CD14-positive monocyte (primary cell): Measurements from ENCODE around the gene DNMBP. TPM values are rescaled to one million over a fixed set of nuclear protein-coding genes. Genes with fewer than 3 reads are reported as not detected.

Experiments
- DNase-seq, 3 donors: peaks; one replicate each; pipeline ENCODE4 v3.0.0-alpha.2; 2011 to 2022
- H2AFZ ChIP-seq: 2 replicates; pipeline ENCODE4 v1.6.0; 2012; ENCODE audit warnings: mild to moderate bottlenecking, low read depth, low read length, inconsistent platforms; ENCODE audit not compliant: insufficient read depth, poor library complexity, severe bottlenecking
- H3K27ac ChIP-seq, 2 donors: 1 replicate in 1 of 2; 2 replicates in 1 of 2; pipeline ENCODE4 v1.5.1; 2012 to 2013; ENCODE audit warnings: low read length in 2 of 2, control low read depth in 1 of 2, inconsistent platforms in 1 of 2, low read depth in 1 of 2, mild to moderate bottlenecking in 1 of 2
- H3K27me3 ChIP-seq, 2 donors: one replicate each; pipeline versions ENCODE4 v1.6.0 to v1.6.1; 2011 to 2013; ENCODE audit warnings: low read length in 2 of 2; ENCODE audit not compliant: control insufficient read depth in 2 of 2, insufficient read depth in 2 of 2
- H3K36me3 ChIP-seq, 2 donors: replicated peaks in 1 of 2; 1 replicate in 1 of 2; 2 replicates in 1 of 2; pipeline versions ENCODE4 v1.5.1 to v1.6.1; 2012 to 2013; ENCODE audit warnings: low read length in 2 of 2, control low read depth in 1 of 2, inconsistent platforms in 1 of 2, mild to moderate bottlenecking in 1 of 2; ENCODE audit not compliant: insufficient read depth in 2 of 2, control insufficient read depth in 1 of 2
- H3K4me1 ChIP-seq, 2 donors: 1 replicate in 1 of 2; 2 replicates in 1 of 2; pipeline versions ENCODE4 v1.5.1 to v1.6.1; 2012 to 2013; ENCODE audit warnings: low read length in 2 of 2, control low read depth in 1 of 2, inconsistent platforms in 1 of 2, mild to moderate bottlenecking in 1 of 2, moderate library complexity in 1 of 2; ENCODE audit not compliant: insufficient read depth in 2 of 2, control insufficient read depth in 1 of 2
- H3K4me2 ChIP-seq: replicated peaks from 2 replicates; pipeline ENCODE3; 2012; ENCODE audit warnings: low read length, moderate library complexity, mild to moderate bottlenecking; ENCODE audit not compliant: poor library complexity, severe bottlenecking; ENCODE audit errors: extremely low read depth
- H3K4me3 ChIP-seq, 3 experiments: fragments of 200-600 bp in 1 of 3; sonication (generic) in 1 of 3; replicated peaks in 1 of 3; 1 replicate in 2 of 3; 2 replicates in 1 of 3; pipeline ENCODE4 v1.5.1; 2011 to 2013; ENCODE audit warnings: low read length in 3 of 3, mild to moderate bottlenecking in 3 of 3, control low read depth in 2 of 3, low read depth in 2 of 3, inconsistent platforms in 1 of 3, moderate library complexity in 1 of 3
- H3K79me2 ChIP-seq: 2 replicates; pipeline ENCODE4 v1.6.0; 2012; ENCODE audit warnings: mild to moderate bottlenecking, control low read depth, inconsistent platforms, low read length, moderate library complexity; ENCODE audit not compliant: insufficient read depth
- H3K9ac ChIP-seq: 2 replicates; pipeline ENCODE4 v1.6.0; 2017; ENCODE audit warnings: low read length, mild to moderate bottlenecking; ENCODE audit not compliant: insufficient read depth, poor library complexity, severe bottlenecking
- H3K9me3 ChIP-seq, 2 donors: replicated peaks in 1 of 2; 1 replicate in 1 of 2; 2 replicates in 1 of 2; pipeline versions ENCODE4 v1.5.1 to v1.6.1; 2012 to 2013; ENCODE audit warnings: low read length in 2 of 2, control low read depth in 1 of 2; ENCODE audit not compliant: control insufficient read depth in 1 of 2, insufficient read depth in 1 of 2
- H4K20me1 ChIP-seq: 2 replicates; pipeline ENCODE4 v1.6.0; 2012; ENCODE audit warnings: mild to moderate bottlenecking, low read length, control low read depth, moderate library complexity; ENCODE audit not compliant: insufficient read depth
- H3K27ac Mint-ChIP-seq, 7 donors: one replicate each; pipeline ENCODE4 v1.8.0; 2020; ENCODE audit warnings: mild to moderate bottlenecking in 7 of 7, mixed read lengths in 7 of 7, moderate library complexity in 6 of 7, inconsistent platforms in 2 of 7
- H3K27me3 Mint-ChIP-seq, 3 donors: one replicate each; pipeline ENCODE4 v1.8.0; 2021 to 2022; ENCODE audit warnings: low read depth in 3 of 3, mild to moderate bottlenecking in 3 of 3, mixed read lengths in 3 of 3, moderate library complexity in 3 of 3, inconsistent platforms in 1 of 3
- H3K36me3 Mint-ChIP-seq, 2 donors: one replicate each; pipeline ENCODE4 v1.8.0; 2020; ENCODE audit warnings: mixed read lengths in 2 of 2, inconsistent platforms in 1 of 2, mild to moderate bottlenecking in 1 of 2
- H3K4me1 Mint-ChIP-seq: one replicate; pipeline ENCODE4 v1.8.0; 2020; ENCODE audit warnings: mild to moderate bottlenecking, mixed read lengths
- H3K4me3 Mint-ChIP-seq, 2 donors: one replicate each; pipeline ENCODE4 v1.8.0; 2020; ENCODE audit warnings: mild to moderate bottlenecking in 2 of 2, mixed read lengths in 2 of 2, moderate library complexity in 1 of 2
- H3K9me3 Mint-ChIP-seq, 7 donors: one replicate each; pipeline ENCODE4 v1.8.0; 2020 to 2022; ENCODE audit warnings: mixed read lengths in 7 of 7, mild to moderate bottlenecking in 6 of 7, moderate library complexity in 6 of 7, inconsistent platforms in 2 of 7
- CTCF ChIP-seq: fragments of 200-600 bp; IDR thresholded peaks from one replicate; pipeline ENCODE4 v1.8.0; 2022; ENCODE audit warnings: antibody characterized with exemption, mild to moderate bottlenecking
- WGBS: methylation state at CpG from one replicate; pipeline ENCODE4 v1.1.5; 2013; ENCODE audit warnings: missing lambda C conversion rate; ENCODE audit not compliant: insufficient coverage; 5-methylcytosine and 5-hydroxymethylcytosine counted together
- intact Hi-C, 2 donors: fragments of 100-400 bp; cut with micrococcal nuclease; formaldehyde crosslinking; loops; one replicate each; pipeline versions ENCODE4 v1.15.0 to v1.15.1; 2023
- polyA plus RNA-seq, 3 donors: library from polyadenylated mRNA; depleted of rRNA in 1 of 3; unstranded in 2 of 3; stranded (reverse) in 1 of 3; fragments of 300-500 nt in 2 of 3; fragments of >200 nt in 1 of 3; fragmentation: Illumina TruSeq in 2 of 3; gene quantifications; 1 replicate in 2 of 3; 2 replicates in 1 of 3; pipeline ENCODE4 v1.2.3, GENCODE V29; 2012 to 2021

DNMBP gene
- polyA plus RNA-seq, 3 donors, result 0.83 to 10.3 (median 1.2) TPM

DNA sequence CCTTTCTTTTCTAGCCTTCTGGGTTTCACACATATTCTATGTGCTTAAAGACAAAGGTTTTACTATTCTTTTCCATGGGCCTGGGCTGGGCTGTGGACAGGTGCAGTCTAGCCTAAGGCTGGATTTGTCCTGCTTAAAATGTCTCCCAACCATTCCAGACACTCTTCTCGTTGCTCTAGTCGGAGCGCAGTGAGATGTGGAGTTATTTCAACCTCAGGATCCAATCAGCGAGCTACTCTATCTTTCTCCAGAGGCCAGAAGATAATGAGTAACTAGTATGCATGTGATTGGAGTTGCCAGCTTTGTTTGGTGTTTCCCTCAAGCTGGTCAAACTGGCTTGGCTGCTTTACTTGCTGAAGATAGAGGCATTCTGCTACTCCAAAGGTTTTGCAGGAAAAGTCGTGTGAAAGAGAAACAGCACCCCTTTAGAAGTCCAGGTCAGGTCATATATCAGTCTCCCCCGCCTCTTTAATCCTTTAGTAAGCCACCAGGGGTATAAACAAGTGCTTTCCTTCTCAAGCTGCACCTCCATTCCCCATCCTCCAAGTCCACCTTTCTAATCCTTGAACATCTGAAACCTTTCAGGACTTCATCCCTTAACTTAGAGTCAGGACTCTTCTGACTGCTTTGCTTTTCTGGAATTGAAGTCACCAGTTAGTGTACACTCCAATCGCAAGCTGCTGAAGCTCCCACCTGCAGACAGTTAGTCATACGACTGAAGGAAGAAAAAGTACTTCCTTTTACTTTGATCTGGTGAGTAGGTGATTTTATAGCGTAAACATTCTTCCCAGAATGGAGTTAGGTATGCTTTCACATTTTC, 78.8 kb downstream of the DNMBP start:
- Histone ChIP-seq H3K4me3 (no peak overlapping the region), H3K27me3 (no peaks in the 10 kb centered on the region), H3K9me3 (no peaks in the 10 kb centered on the region), H3K9ac (no peak overlapping the region), H3K79me2 (no peaks in the 10 kb centered on the region), H3K36me3 (no peaks in the 10 kb centered on the region), H2AFZ (no peak overlapping the region), H3K4me1 (peaks cover 26 to 34% of the 10 kb centered on the region in 2 donors), H4K20me1 (no peaks in the 10 kb centered on the region), H3K27ac (no peak overlapping the region), H3K4me2 (no peak overlapping the region)
- TF ChIP-seq CTCF, result no peak
- intact Hi-C loops, result no loop called here
- DNase-seq, result no peak
- H3K4me3 Mint-ChIP-seq, result no peak overlapping the region
- H3K9me3 Mint-ChIP-seq, result no peaks in the 10 kb centered on the region
- no peak overlapping the region for H3K27ac Mint-ChIP-seq
- H3K4me1 Mint-ChIP-seq, result peaks cover 35% of the 10 kb centered on the region
- WGBS, result 93% methylated on average over 3 of the region's 9 CpGs
- H3K36me3 Mint-ChIP-seq, result peaks cover 3 to 7% of the 10 kb centered on the region in 2 donors
- H3K27me3 Mint-ChIP-seq, result no peaks in the 10 kb centered on the region

DNA sequence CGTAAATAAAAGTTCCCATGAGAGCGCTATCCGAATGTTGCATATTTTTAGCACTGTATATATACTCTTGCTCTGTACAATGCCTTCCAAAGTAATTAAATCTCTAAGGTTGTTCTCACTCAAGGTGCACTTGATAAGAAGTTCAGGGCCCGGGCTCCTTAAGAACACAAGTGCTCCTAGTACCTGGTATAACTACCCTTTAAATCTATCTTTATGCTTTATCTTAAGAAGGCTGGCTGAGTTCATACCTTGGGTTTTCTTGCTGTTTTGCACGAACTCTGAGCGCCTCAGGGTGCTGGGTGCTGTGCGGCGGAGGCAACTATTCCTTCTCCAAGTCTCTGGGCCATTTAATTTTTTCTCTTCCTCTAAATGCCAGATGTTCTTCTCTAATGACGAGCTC, 80.4 kb downstream of the DNMBP start:
- Histone ChIP-seq H2AFZ (no peak overlapping the region), H3K9me3 (no peaks in the 10 kb centered on the region), H3K4me2 (no peak overlapping the region), H3K9ac (no peak overlapping the region), H3K4me3 (no peak overlapping the region), H3K27ac (no peak overlapping the region), H3K27me3 (no peaks in the 10 kb centered on the region), H3K79me2 (no peaks in the 10 kb centered on the region), H4K20me1 (no peaks in the 10 kb centered on the region), H3K4me1 (peaks cover 26 to 34% of the 10 kb centered on the region in 2 donors), H3K36me3 (no peaks in the 10 kb centered on the region)
- TF ChIP-seq CTCF, result no peak
- no peak for DNase-seq
- Mint-ChIP-seq H3K4me1 (peaks cover 32% of the 10 kb centered on the region), H3K27me3 (no peaks in the 10 kb centered on the region), H3K36me3 (peaks cover 3 to 7% of the 10 kb centered on the region in 2 donors), H3K4me3 (no peak overlapping the region), H3K27ac (no peak overlapping the region), H3K9me3 (no peaks in the 10 kb centered on the region)
- WGBS, result 88% methylated on average over 7 of the region's 9 CpGs
- intact Hi-C loops, result no loop called here
